Measurements from ENCODE around the gene LRRC36.

GRCh38 chr16:67390816-67391423 is 64.3 kb downstream of the LRRC36 start:
- TF ChIP-seq CTCF (IDR thresholded peaks at IDR 0.05; ENCODE audit: insufficient read depth, low read length, poor library complexity, severe bottlenecking) (no peak), EZH2phosphoT487 (conservative IDR thresholded peaks at IDR 0.05; ENCODE audit: low read length) (no peak)

Measured in SU-DHL-6 (cell line).